ENCODE measurements around the gene ATF2.

ATF2 gene

DNA sequence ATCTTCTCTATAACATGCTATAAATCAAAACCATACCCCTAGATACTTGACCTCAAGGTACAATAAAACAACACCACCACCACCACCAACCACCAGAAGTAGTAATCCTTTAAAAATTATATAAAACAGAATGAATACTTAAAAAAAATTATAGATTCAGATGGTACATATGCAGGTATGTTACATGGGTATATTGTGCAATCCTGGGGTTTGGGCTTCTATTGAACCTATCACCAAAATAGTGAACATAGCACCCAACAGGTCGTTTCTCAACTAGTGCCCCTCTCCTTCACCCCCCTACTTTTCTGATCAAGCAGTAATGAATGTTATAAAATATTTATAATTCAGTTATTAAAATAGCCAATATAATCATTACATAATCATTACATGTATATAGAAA is 91.7 kb downstream of the ATF2 start:
- DNase-seq (ENCODE audit: extremely low read depth, low read depth) = no peak
- TF ChIP-seq, protein P1, sequence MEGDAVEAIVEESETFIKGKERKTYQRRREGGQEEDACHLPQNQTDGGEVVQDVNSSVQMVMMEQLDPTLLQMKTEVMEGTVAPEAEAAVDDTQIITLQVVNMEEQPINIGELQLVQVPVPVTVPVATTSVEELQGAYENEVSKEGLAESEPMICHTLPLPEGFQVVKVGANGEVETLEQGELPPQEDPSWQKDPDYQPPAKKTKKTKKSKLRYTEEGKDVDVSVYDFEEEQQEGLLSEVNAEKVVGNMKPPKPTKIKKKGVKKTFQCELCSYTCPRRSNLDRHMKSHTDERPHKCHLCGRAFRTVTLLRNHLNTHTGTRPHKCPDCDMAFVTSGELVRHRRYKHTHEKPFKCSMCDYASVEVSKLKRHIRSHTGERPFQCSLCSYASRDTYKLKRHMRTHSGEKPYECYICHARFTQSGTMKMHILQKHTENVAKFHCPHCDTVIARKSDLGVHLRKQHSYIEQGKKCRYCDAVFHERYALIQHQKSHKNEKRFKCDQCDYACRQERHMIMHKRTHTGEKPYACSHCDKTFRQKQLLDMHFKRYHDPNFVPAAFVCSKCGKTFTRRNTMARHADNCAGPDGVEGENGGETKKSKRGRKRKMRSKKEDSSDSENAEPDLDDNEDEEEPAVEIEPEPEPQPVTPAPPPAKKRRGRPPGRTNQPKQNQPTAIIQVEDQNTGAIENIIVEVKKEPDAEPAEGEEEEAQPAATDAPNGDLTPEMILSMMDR (IDR thresholded peaks at IDR 0.05; ENCODE audit: low read depth, low read length, missing control alignments) = no peak
- H3K4me3 ChIP-seq (replicated peaks; ENCODE audit: low read depth, low read length) = no peak overlapping the region

DNA sequence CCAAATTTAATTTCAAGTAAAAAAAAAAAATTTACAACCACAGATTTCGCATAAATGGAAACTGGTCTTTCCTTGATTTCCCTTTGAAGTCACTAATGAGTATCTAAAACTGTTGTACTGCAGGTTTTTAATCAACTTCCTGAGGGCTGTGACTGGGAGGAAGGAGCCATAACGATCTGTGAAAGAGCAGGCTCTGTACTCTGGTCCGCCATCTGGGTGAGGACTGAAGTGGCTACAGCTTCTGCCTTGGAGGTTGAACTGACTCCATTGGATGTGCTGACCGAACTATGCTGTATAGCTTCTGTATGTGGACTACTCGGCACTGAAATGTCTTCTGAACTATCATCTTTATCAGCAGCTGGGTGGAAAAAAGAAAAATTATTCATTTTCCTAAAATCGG is 93.5 kb downstream of the ATF2 start:
- DNase-seq (ENCODE audit: extremely low read depth, low read depth) = no peak
- TF ChIP-seq, protein P1 (IDR thresholded peaks at IDR 0.05; ENCODE audit: low read depth, low read length, missing control alignments) = no peak

DNA sequence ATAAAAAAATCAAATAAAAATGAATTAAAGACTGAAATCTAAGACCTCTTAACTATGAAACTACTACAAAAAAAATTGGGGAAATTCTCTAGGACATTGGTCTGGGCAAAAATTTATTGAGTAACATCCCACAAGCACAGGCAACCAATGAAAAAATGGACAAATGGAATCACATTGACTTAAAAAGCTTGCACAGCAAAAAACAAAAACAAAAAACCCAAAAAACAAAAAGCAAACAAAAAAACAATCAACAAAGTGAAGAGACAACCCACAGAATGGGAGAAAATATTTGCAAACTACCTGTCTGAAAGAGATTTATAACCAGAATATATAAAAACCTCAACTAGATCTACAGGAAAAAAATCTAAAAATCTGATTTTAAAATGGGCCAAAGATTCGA is 99.5 kb downstream of the ATF2 start:
- TF ChIP-seq, protein P1 (IDR thresholded peaks at IDR 0.05; ENCODE audit: low read depth, low read length, missing control alignments) = no peak
- DNase-seq (ENCODE audit: extremely low read depth, low read depth) = no peak

More for the DNA sequence above, 93.5 kb downstream of the ATF2 start:
- H3K4me3 ChIP-seq (replicated peaks; ENCODE audit: low read depth, low read length) = no peak overlapping the region

DNA sequence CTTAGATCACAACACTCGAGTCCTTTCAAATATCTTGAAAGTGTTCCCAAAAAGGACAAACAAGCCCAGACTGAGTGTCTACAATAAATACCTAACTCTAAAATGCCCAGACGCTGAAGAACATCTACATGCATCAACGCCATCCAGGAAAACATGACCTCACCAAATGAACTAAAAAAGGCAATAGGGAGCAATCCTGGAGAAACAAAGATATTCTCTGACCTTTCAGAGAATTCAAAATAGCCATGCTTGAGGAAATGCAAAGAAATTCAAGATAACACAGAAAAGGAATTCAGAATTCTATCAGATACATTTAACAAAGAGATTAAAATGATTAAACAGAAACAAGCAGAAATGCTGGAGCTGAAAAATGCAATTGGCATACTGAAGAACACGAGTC is 101.6 kb downstream of the ATF2 start:
- no peak overlapping the region for H3K4me3 ChIP-seq (replicated peaks; ENCODE audit: low read depth, low read length)
- TF ChIP-seq, protein P1 (IDR thresholded peaks at IDR 0.05; ENCODE audit: low read depth, low read length, missing control alignments) = no peak

More for the DNA sequence above, 99.5 kb downstream of the ATF2 start:
- H3K4me3 ChIP-seq (replicated peaks; ENCODE audit: low read depth, low read length) = no peak overlapping the region

DNA sequence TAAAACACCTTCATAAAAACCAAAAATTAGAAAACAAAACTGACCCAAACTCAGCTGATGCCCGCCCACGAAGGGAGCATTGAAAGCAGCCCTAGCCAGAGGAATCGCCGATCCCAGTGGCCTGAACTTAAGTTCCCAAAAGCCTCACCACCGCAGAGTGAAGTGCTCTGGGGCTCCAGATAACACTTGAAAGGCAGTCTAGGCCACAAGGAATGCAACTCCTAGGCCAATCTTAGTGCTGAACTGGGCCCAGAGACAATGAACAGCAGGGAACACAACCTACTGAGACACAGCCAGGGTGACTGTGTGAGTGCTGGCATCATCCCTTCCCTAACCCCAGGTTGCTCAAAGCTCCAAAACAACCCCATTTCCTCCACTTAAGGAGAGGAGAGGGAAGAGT is 103.2 kb downstream of the ATF2 start:
- TF ChIP-seq, protein P1 (IDR thresholded peaks at IDR 0.05; ENCODE audit: low read depth, low read length, missing control alignments) = no peak
- H3K4me3 ChIP-seq (replicated peaks; ENCODE audit: low read depth, low read length) = no peak overlapping the region
- DNase-seq (ENCODE audit: extremely low read depth, low read depth) = no peak

More for the DNA sequence above, 101.6 kb downstream of the ATF2 start:
- no peak for DNase-seq (ENCODE audit: extremely low read depth, low read depth)

DNA sequence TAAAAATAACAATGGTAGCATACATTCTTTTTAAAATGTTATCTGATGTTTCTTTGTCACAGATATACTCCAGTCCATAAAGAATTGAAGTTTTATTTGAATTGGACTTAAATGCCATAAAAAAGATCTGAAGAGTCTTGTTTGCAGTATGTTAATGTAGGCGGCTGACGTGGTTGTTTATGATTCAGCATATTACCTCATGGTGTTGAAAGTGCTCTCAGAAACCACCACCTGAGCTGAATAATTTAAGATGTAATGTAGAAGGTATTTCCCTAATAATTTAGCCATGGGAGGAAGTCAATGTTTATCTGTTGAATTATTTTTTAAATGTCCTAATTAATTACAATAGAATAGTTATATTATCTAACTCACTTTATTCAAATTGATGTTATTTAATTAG is 104.3 kb downstream of the ATF2 start:
- no peak overlapping the region for H3K4me3 ChIP-seq (replicated peaks; ENCODE audit: low read depth, low read length)
- TF ChIP-seq, protein P1 (IDR thresholded peaks at IDR 0.05; ENCODE audit: low read depth, low read length, missing control alignments) = no peak
- no peak for DNase-seq (ENCODE audit: extremely low read depth, low read depth)

Measured in HFF-Myc (cell line).